KMS-11 (cell line): Measurements from ENCODE around the gene USPL1.

Experiments used
- H2AFZ ChIP-seq: fragments of 200-600 bp; sonication (generic); 2 replicates; pipeline ENCODE4 v1.6.1; 2016; ENCODE audit warnings: antibody characterized with exemption, mixed run types, low read depth
- H3K27ac ChIP-seq: fragments of 200-600 bp; sonication (generic); 2 replicates; pipeline ENCODE4 v1.6.1; 2016; ENCODE audit warnings: mild to moderate bottlenecking, mixed run types
- H3K27me3 ChIP-seq: fragments of 200-600 bp; sonication (generic); 2 replicates; pipeline ENCODE4 v1.6.1; 2017; ENCODE audit warnings: mild to moderate bottlenecking, low read depth, mixed run types, moderate library complexity; ENCODE audit not compliant: insufficient read depth
- H3K36me3 ChIP-seq: fragments of 200-600 bp; sonication (generic); 2 replicates; pipeline ENCODE4 v1.6.1; 2017; ENCODE audit warnings: mild to moderate bottlenecking, mixed run types; ENCODE audit not compliant: insufficient read depth
- H3K4me1 ChIP-seq: fragments of 200-600 bp; sonication (generic); 2 replicates; pipeline ENCODE4 v1.6.1; 2016; ENCODE audit warnings: mild to moderate bottlenecking, low read depth, mixed run types; ENCODE audit not compliant: poor library complexity, severe bottlenecking
- H3K4me2 ChIP-seq: fragments of 200-600 bp; sonication (generic); 2 replicates; pipeline ENCODE4 v1.7.0; 2016; ENCODE audit warnings: mild to moderate bottlenecking, mixed run types
- H3K4me3 ChIP-seq: fragments of 200-600 bp; sonication (generic); IDR thresholded peaks from 2 replicates; pipeline ENCODE4 v1.6.1; 2017; ENCODE audit warnings: low read depth, low read length, mixed read lengths; ENCODE audit not compliant: insufficient read depth
- H3K79me2 ChIP-seq: fragments of 200-600 bp; sonication (generic); 2 replicates; pipeline ENCODE4 v1.6.1; 2016; ENCODE audit warnings: low read depth, mixed run types; ENCODE audit not compliant: insufficient read depth
- H3K9ac ChIP-seq: fragments of 200-600 bp; sonication (generic); 2 replicates; pipeline ENCODE4 v1.6.1; 2016; ENCODE audit warnings: mild to moderate bottlenecking, mixed run types
- H4K20me1 ChIP-seq: fragments of 200-600 bp; sonication (generic); 2 replicates; pipeline ENCODE4 v1.6.1; 2016; ENCODE audit warnings: mild to moderate bottlenecking, mixed run types; ENCODE audit not compliant: insufficient read depth
- TF ChIP-seq, protein P1 (sequence below): fragments of 200-600 bp; sonication (generic); conservative IDR thresholded peaks from 2 replicates; pipeline ENCODE4 v1.6.1; 2017; ENCODE audit warnings: low read depth, mild to moderate bottlenecking, antibody characterized with exemption, low read length, moderate library complexity, mixed read lengths

USPL1 gene

DNA sequence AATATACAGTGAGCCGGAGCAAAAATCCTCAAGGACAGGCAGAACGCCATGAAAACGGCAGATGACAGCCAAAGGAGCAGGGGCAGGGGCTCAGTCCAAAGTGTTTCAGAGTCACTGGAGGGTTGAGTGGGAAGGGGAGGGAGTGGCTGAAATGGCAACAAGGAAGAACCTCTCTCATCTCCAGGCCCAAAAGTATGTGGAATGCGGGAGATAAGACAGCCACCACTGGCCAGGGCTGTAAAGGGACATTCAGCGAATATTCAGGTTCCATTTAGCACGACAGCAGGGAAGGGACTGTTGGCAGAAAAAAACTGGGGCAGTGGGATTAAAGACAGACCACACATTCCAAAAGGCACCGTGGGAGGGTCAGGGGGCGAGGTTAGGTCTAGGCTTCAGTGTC, 48.4 kb downstream of the USPL1 start:
- no peaks in the 10 kb centered on the region for H3K36me3 ChIP-seq
- H3K4me1 ChIP-seq = no peaks in the 10 kb centered on the region
- H2AFZ ChIP-seq = no peak overlapping the region
- no peaks in the 10 kb centered on the region for H3K27me3 ChIP-seq
- no peaks in the 10 kb centered on the region for H4K20me1 ChIP-seq
- no peak overlapping the region for H3K9ac ChIP-seq
- TF ChIP-seq, protein P1, sequence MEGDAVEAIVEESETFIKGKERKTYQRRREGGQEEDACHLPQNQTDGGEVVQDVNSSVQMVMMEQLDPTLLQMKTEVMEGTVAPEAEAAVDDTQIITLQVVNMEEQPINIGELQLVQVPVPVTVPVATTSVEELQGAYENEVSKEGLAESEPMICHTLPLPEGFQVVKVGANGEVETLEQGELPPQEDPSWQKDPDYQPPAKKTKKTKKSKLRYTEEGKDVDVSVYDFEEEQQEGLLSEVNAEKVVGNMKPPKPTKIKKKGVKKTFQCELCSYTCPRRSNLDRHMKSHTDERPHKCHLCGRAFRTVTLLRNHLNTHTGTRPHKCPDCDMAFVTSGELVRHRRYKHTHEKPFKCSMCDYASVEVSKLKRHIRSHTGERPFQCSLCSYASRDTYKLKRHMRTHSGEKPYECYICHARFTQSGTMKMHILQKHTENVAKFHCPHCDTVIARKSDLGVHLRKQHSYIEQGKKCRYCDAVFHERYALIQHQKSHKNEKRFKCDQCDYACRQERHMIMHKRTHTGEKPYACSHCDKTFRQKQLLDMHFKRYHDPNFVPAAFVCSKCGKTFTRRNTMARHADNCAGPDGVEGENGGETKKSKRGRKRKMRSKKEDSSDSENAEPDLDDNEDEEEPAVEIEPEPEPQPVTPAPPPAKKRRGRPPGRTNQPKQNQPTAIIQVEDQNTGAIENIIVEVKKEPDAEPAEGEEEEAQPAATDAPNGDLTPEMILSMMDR = no peak
- no peak overlapping the region for H3K4me2 ChIP-seq
- no peaks in the 10 kb centered on the region for H3K79me2 ChIP-seq
- H3K27ac ChIP-seq = no peak overlapping the region
- H3K4me3 ChIP-seq = no peak overlapping the region

DNA sequence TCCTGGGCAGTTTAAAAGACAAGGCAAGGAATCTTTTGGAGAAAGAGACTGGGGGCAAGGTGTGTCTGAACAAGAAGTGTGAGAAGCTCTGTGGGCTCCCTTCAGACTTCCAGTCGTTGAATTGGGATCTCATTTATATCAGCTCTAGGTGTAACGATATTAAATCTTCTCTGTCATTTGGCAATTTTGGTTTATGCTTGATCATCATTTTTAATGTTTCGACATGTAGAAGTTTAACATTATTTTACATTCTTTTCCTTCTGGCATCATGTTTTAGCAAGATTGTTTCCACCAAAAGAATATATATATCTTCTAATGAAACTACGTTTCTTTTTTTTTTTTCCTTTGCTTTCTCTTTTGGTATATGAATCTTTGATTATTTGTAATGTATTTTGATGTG, 49.3 kb downstream of the USPL1 start:
- Histone ChIP-seq H3K79me2 (no peaks in the 10 kb centered on the region), H2AFZ (no peak overlapping the region), H3K4me2 (no peak overlapping the region), H4K20me1 (no peaks in the 10 kb centered on the region), H3K9ac (no peak overlapping the region), H3K27ac (no peak overlapping the region), H3K27me3 (no peaks in the 10 kb centered on the region), H3K4me1 (no peaks in the 10 kb centered on the region), H3K36me3 (no peaks in the 10 kb centered on the region), H3K4me3 (no peak overlapping the region)
- TF ChIP-seq, protein P1 = no peak

DNA sequence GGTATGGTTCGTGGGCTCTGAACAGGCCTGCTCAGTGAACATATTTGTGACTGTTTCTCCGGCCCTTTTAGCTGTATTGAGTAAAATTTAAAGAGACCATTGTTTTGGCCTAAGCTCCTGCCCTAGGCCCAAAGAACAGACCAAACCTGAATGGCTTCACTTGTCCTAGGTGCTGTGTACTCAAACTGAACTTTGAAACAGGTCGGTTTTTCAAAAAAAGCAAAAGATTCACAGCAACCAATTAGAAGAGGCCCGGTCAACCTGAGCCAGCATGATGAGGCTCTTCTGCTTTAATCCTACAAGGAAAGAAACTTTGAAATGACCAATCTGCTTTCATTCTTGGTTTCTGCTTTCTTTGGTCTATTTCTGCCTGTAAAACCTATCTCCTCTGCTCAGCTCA, 50.6 kb downstream of the USPL1 start:
- Histone ChIP-seq H3K27me3 (no peaks in the 10 kb centered on the region), H3K9ac (no peak overlapping the region), H3K4me3 (no peak overlapping the region), H3K4me2 (no peak overlapping the region), H4K20me1 (no peaks in the 10 kb centered on the region), H2AFZ (no peak overlapping the region), H3K27ac (no peak overlapping the region), H3K36me3 (no peaks in the 10 kb centered on the region), H3K79me2 (no peaks in the 10 kb centered on the region), H3K4me1 (no peaks in the 10 kb centered on the region)
- TF ChIP-seq, protein P1 = no peak

DNA sequence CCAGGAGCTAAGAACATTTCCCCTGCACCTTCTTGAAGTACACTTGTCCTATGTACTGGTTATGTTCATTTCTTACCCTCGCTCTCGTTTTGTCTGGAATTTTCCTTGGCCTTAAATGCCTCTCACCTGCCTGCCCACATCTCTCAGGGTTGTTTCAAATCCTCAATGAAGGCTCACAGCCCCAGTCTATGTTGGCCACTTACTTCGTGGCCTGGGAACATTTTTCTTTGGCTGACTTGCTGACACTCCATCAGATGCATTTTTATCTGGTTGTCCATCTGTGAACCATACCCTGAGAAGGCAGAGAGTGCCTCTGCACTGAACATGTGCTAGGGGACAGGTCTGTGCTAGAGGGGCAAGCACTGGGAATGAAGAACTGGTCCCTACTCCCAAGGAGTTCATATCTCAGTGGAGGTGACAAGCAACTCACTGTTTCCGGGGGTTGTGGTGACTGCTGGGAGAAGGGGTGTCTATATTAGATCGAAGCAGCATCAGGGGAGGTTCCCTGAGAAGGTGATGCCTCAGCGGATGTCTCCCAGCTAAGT, 53.6 kb downstream of the USPL1 start:
- Histone ChIP-seq H3K27ac (no peak overlapping the region), H3K4me3 (no peak overlapping the region), H2AFZ (no peak overlapping the region), H3K4me1 (no peaks in the 10 kb centered on the region), H3K4me2 (no peak overlapping the region), H4K20me1 (no peaks in the 10 kb centered on the region), H3K27me3 (no peaks in the 10 kb centered on the region), H3K36me3 (no peaks in the 10 kb centered on the region), H3K79me2 (no peaks in the 10 kb centered on the region), H3K9ac (no peak overlapping the region)
- TF ChIP-seq, protein P1 = no peak
